Measurements from ENCODE around the gene ARHGAP24. TPM values are rescaled to one million over a fixed set of nuclear protein-coding genes. Genes with fewer than 3 reads are reported as not detected.
"Not testable (repeated sequence)": the region's sequence is repeated elsewhere in the genome, so short reads cannot be mapped to it uniquely, and the experiment has no call there.

The ARHGAP24 gene
- total and polyA plus RNA-seq, 8 donors, result 22.0 to 35.0 (median 25.8) TPM

GRCh38 chr4:85808864-85809263 lies 333.9 kb downstream of the ARHGAP24 start:
- H3K4me3 ChIP-seq, result no peak overlapping the region
- DNase-seq (no peak), ATAC-seq (no peak)
- H3K4me1 ChIP-seq, result no peaks in the 10 kb centered on the region
- no peaks in the 10 kb centered on the region for H3K36me3 ChIP-seq
- no peak for TF ChIP-seq CTCF (IDR thresholded peaks at IDR 0.05)
- H3K27ac ChIP-seq, result no peak overlapping the region
- H3K27me3 ChIP-seq, result no peaks in the 10 kb centered on the region
- intact Hi-C loops (cut with DNase I), result no loop called here
- no peaks in the 10 kb centered on the region for H3K9me3 ChIP-seq

- DNase-seq (no peak), ATAC-seq (peak; percentile 66)
- H3K27ac ChIP-seq, result no peak overlapping the region
- no peak overlapping the region for H3K4me3 ChIP-seq
- no peaks in the 10 kb centered on the region for H3K4me1 ChIP-seq
- TF ChIP-seq CTCF (IDR thresholded peaks at IDR 0.05), result no peak
- no peaks in the 10 kb centered on the region for H3K9me3 ChIP-seq
- no peaks in the 10 kb centered on the region for H3K36me3 ChIP-seq
- no peaks in the 10 kb centered on the region for H3K27me3 ChIP-seq
- intact Hi-C loops (cut with DNase I), result no loop called here
Observed at GRCh38 chr4:85812776-85813175, 337.8 kb downstream of the ARHGAP24 start.

GRCh38 chr4:85815796-85816459 lies 341.0 kb downstream of the ARHGAP24 start:
- Histone ChIP-seq H3K36me3 (no peaks in the 10 kb centered on the region), H3K4me1 (no peaks in the 10 kb centered on the region), H3K27ac (no peak overlapping the region), H3K9me3 (no peaks in the 10 kb centered on the region), H3K4me3 (no peak overlapping the region), H3K27me3 (no peaks in the 10 kb centered on the region)
- no peak for DNase-seq
- intact Hi-C loops (cut with DNase I), result no loop called here
- no peak for ATAC-seq
- no peak for TF ChIP-seq CTCF (IDR thresholded peaks at IDR 0.05)

GRCh38 chr4:85818700-85819099 lies 343.8 kb downstream of the ARHGAP24 start:
- H3K4me3 ChIP-seq, result no peak overlapping the region
- H3K27ac ChIP-seq, result no peak overlapping the region
- no peaks in the 10 kb centered on the region for H3K9me3 ChIP-seq
- peaks cover 0 to 4% of the 10 kb centered on the region in 2 donors for H3K4me1 ChIP-seq
- DNase-seq (no peak), ATAC-seq (no peak)
- no peaks in the 10 kb centered on the region for H3K36me3 ChIP-seq
- intact Hi-C loops (cut with DNase I), result no loop called here
- TF ChIP-seq CTCF (IDR thresholded peaks at IDR 0.05), result no peak
- no peaks in the 10 kb centered on the region for H3K27me3 ChIP-seq

- ATAC-seq; DNase-seq; H3K9me3 ChIP-seq; H3K4me1 ChIP-seq; H3K27me3 ChIP-seq; H3K27ac ChIP-seq; intact Hi-C loops (cut with DNase I); H3K36me3 ChIP-seq; H3K4me3 ChIP-seq: not testable (repeated sequence)
Observed at GRCh38 chr4:85820101-85820500, 345.2 kb downstream of the ARHGAP24 start.
